GM21526 (cell line): ENCODE results near the gene TOR4A.
"Not testable (repeated sequence)": the region's sequence is repeated elsewhere in the genome, so short reads cannot be mapped to it uniquely, and the experiment has no call there.

Source experiments
- ATAC-seq: cut with Tn5 transposase; IDR thresholded peaks from one replicate; pipeline ENCODE4 v1.9.1; 2021; ENCODE audit warnings: moderate library complexity; ENCODE audit not compliant: unreplicated experiment, low FRiP score

The TOR4A gene

DNA sequence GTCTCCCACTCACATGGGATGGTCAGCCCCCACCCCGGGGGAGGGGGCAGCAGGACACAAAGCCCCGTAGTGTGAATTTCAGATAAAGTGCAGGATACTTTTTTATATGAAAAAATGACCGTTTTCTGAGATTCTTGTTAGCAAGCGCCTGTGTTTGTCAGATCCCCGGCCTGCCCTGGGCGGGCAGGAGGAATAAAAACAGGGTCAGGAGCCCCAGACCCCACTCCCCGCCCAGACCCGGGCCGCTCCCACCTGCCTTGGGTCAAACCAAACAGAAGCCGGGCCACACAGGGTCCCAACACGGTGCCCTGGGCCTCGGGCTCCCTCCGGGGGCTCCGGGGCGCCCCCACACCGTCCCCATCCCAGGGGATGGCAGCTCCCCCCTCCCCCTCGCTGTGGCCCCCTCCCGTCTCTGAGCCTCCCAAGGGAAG, 38.1 kb downstream of the TOR4A start:
- no peak for ATAC-seq

DNA sequence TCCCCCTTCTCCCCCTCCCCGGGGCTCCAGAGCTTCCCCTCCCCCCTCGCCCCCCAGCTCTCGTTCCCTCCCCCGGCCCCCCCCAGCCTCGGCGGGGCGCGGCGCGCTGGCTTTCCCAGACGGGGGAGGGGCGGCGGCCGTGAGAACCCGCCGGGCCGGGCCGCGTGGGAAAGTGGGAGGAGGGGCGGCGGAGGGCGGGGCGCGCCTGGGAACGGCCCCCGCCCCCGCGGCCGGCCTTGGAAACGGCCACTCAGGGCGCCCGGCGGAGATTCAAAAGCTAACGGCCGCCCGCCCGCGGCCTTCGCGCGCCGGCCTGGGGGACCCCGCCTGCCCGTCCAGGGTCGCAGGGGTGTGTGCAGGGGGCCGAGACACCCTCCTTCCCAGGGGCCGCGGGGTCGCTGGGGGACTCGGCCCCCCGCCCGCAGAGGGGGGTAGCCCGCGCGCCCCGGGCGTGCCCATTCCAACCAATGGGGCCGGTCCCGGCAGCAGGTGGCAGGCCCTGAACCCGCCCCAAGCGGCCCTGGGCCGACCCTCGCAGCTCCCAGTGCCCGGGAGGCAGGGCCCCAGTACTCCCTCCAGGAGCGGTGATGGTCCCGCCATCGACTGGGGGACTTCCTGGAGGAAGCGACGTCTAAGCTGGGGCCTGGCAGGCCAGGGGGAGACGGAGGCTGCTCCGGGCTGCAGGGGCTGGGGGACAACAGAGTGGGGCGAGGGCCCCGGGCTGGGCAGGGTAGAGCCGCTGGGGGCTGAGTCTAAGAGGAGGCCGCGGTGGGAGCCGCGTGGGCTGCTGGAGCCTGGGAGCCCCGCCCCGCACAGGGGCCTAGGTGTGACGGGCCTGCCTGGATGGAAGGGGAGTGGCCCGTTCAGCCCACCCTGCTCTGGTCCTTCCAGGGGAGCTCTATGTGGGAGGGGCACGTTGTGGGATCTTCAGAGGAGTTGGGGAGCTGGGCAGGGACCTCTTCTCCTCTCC, 38.8 kb downstream of the TOR4A start:
- ATAC-seq: no peak

DNA sequence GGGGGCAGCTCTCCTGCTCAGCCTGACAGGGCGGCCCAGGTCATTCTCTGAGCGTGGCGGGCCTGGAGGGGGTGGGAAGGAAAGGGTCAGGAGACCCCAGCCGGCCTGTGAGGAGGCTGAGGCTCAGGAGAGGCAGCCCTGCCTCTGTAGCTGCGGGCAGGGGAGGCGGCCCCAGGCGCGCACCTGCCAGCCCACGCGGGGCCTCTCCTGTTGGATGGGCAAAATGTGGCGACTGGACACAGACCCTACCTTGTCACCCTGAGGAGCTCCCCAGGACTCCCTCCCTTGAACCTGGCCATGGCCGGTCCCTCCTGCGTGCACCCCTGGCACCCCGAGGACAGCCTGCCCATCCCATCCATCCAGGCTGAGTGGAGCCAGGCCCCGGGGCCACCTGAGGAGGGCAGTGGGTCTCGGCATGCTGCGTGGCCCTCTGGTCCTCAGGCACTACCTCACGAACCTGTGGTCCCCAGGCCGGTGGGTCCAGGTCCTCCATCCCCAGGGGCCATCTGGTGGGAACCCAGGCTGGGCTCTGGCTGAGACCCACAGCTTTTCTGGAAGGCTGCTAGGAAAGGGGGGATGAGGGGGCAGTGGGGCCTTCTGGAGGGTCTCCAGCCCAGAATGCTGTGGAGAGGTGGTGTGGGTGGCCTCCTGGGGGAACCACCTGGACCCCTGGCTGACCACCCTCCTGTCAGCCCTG, 39.6 kb downstream of the TOR4A start:
- ATAC-seq: no peak

DNA sequence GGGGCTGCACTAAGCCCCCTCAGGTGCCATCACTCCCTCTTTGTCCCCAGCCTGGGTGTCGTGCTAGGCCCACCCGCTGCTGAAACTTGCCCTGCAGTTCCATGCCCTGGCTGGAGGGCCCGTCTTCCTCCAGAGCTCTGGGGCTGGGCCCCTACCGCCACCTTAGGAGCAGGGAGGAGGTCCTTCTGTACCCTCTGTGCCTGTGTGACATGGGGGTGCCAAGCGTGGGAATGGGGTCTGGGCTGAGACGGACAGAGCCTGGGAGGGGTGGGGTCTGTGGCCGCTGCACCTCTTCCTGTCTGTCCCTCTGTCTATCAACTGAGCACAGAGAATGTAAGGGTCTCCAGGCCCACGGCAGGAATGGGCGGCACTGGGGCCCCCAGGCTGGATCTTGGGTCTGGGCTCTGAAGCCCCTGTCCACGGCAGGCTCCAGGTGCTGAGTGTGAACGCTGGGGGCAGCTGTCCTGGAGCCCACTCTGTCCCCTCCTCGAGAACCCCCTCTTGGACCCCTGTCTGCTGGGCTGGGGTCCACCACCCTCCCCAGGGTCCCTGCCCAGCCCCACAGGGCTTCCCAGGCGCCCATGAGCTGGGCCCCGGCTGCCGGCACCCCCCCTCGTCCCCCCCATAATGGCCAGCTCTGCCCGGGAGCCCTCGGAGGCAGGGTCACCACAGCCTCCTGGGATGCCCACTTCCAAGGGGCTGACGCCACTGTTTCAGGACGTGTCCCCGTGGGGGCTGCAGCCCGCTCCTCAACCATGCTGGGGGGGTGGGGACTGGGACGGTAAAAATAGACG, 40.4 kb downstream of the TOR4A start:
- ATAC-seq: no peak

DNA sequence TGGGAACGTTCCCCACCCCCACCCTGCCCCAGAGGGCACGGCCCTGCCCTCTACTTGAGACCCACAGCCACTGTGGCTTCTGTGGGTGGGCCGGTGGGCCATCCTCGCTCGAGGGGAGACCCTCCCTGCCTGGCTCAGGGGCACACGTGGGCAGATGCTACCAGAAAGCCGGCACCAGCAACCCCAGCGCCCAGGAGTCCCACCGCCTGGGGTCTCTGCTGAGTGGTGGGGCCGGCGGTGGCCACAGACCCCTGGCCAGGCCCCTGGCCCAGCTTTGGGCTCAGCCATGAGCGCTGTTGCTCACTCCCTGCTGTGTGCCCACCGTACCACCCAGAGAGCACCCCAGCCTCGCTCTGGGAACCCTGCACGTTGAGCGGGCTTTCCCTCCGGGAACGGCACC, 41.1 kb downstream of the TOR4A start:
- no peak for ATAC-seq

DNA sequence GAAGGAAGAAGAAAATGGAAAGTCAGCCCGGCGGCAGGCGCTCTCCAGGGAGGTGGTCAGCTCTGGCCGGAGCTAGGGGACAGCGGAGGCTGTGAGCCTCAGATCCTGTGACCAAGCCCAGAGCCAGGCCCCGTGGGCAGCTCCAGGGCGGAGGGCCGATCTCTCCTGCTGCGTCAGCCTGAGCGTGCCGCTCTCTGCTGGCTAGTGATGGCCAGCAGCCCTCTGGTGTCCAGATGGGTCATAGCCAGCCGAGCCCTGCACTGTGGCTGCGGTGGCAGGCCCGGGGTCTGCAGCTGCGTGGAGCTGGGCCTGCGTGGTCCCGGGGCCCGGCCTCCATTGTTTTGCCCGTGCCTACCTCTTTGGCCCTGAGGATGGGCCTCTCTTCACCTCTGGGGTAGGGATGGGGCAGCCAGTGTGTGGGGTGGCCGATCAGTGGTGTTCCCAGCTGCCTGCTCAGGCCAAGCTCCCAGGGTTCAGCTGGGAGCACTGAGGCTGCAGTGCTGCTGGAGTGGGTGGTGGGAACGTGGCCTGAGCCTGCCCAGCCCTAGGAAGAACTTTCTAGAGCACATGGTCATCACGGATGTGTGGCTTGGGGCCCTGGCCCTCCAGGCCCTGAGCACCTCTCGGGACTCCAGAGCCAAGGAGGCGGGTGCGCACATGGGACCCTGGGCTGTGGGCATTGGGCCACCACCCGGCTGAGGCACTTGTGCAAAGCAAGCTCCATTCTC, 41.6 kb downstream of the TOR4A start:
- ATAC-seq: no peak

DNA sequence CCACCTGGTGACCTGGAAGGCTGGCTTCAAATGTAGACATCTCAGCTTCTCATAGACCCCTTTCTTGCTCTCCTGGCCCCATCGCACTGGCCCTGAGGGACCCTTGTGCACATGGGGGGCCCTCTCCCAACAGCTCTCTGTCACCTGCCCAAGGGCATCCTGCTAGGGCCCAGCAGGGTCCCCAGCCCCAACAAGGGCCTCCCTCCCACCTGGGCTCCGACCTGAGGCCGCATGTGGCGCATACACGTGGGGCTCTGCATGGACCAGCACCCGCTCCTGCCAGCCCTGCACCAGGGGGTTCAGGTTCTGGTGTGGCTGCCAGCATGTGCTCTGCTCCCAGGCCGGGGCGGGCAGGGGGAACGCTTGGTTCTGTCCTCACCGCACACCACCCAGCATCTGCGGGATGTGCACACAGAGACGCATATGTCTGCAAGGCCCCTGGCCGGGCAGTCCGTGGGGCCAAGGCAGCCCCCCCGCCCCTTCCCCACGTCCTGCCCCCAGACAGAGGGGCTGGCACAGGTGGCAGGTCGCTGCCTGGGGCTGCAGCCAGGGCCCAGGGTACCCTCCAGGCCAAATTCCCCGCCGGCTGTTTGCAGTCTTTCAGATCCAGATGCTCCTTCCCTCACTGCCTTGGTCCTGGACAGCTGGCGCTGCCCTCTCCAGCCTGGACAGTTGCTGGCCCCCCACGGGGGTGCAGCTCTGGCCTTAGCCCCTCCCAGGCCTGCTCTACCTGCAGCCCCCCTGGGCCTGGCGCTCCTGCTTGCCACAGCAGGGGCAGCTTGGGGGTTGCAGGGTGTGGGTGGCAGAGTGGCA, 42.4 kb downstream of the TOR4A start:
- ATAC-seq: no peak

DNA sequence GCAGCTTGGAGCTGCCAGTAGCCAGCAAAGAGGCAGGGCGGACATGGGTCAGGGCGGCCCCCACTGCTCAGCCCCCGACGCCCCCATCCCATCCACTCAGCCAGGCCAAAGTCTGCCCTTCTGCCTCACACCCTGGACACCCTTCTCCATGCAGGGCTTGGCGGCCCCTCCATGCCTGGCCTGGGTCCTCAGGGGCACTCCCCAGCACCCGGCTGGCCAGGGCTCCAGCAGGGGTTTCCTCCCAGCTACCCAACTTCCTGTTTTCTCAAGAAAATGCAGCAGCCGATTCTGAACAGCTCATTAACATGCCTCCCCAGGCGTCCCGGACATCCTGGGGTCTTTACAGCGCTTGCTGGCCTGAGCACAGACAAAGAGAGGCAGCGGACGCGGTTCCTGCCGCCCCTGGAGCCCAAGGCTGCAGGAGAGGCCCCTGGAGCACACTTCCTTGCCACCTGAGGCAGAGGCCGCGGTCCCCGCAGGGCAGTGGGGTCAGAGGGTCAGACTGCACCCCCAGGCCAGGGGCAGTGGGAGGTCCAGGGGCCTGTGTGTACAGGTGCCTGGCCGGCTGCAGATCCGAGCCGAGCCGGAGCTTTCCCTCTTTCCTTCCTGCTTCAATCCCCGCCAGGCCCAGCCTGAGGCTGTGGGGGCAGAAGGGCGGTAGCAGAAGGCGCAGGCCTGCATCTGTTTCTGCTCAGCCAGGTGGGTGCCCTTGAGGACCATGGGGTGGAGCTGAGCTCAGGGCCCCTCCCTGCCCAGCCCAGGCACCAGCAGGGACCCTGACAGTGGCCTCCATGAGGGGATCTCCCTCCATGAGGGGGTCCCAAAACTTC, 43.2 kb downstream of the TOR4A start:
- ATAC-seq: no peak

DNA sequence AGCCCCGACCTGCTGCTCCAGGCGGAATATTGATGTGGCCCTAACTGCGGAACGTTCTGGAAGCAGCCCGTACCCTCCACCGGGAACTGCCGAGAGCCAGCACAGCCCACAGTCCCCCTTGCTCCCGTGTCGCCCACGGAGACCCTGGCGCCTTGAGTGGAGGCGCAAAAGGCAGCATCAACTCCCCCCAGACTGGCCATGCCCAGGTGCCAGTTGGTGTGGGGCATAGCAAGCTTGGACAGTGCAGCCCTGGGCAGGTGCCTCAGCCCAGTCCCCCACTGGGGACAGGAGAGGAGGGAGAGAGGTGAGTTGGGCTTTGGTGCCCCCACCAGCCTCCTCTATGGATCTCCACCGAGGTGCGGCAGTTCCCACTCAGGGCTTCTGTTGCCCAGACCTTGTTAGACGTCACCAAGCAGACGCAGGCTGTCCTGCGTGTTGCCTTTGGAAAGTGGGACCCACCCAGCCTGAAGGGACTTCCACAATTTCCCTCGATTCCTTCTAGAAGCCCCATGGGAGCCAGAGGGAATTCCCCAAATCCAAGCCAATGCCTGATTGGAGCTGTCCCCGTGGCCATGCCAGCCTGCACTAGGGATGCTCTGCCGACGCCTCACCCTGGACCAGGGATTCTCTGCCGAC, 44.3 kb downstream of the TOR4A start:
- ATAC-seq: no peak

DNA sequence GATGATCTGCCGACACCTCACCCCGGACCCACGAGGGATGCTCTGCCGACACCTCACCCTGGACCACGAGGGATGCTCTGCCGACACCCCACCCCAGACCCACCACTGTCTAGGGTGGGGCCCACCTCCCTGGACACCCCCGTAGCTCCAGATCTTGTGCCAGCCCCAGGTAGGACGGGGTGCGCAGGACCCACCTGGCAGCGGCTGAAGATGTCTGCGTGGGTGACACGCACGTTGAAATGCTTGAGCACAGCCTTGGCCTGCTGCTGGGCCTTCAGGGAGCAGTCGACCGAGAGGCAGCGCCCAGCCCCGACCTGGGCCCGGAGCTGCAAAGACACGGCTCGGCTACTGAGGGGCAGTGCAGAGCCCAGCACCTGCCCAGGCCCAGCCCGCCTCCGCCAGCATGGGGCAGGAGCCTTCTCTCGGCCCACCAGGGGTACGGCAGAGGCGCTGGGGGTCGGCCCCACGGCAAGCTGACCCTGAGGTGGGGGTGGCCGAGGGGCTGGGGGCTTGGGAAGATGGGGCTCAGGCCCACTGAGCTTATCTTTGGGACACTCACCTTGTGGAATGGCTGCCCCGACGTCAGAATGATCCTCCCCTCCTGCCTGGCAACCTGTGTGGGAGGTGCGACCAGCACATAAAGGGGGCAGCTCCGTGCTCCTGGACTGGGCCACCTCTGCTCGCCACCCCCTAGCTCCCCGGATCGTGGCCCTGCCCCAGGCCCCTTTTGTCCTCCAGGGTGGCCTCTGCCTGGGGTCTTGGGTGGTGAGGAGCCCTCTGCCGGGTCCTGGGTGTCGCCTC, 46.2 kb downstream of the TOR4A start:
- no peak for ATAC-seq

DNA sequence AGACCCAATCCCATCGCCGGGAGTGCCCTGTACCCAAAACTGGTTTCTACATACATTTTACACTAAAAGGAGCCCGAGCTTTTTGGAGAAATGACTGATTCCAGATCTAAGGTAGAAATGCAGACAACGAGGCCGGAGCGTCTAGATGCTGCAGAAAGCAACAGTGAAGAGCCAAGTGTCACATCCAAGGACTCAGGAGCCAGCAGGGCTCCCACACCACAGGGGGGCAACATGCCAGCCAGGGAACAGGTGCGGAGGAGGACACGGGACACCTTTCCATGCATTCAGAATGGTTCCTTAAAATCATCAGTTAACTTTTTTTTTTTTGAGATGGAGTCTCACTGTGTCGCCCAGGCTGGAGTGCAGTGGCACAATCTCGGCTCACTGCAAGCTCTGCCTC, 47.6 kb downstream of the TOR4A start:
- ATAC-seq: no peak

DNA sequence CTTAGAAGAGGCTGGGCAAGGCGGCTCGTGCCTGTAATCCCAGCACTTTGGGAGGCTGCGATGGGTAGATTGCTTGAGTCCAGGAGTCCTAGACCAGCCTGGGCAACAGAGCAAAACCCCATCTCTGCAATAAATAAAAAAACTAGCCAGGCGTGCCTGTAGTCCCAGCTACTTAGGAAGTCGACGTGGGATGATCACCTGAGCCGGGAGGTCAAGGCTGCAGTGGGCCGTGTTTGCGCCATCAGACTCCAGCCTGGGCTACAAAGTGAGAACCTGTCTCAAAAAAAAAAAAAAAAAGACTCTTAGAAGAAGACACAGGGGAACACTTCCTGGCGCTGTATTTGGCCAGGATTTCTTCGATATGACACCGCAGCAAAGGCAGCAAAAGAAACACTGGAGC, 48.3 kb downstream of the TOR4A start:
- ATAC-seq: no peak

DNA sequence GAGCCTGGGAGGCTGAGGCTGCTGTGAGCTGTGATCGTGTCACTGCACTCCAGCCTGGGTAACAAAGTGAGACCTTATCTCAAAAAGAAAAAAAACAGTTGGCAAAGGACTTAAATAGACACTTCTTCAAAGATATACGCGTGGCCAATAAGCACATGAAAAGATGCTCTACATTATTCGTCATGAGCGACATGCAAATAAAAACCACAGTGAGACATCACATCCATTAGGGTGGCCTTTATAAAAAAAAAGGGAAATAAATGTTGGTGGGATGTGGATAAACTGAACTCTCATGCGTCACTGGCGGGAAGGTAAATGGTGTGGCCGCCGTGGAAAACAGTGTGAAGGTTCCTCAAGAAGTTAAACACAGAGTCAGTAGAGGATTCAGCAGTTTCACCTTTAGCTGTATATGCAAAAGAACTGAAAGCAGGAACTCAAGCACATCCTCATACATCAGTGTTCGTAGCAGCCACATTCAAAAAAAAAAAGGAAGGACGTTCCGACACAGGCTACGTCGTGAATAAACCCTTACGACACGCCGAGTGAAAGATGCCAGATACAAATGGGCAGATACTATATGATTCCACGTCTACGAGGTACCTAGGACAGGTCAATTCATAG, 49.0 kb downstream of the TOR4A start:
- no peak for ATAC-seq

DNA sequence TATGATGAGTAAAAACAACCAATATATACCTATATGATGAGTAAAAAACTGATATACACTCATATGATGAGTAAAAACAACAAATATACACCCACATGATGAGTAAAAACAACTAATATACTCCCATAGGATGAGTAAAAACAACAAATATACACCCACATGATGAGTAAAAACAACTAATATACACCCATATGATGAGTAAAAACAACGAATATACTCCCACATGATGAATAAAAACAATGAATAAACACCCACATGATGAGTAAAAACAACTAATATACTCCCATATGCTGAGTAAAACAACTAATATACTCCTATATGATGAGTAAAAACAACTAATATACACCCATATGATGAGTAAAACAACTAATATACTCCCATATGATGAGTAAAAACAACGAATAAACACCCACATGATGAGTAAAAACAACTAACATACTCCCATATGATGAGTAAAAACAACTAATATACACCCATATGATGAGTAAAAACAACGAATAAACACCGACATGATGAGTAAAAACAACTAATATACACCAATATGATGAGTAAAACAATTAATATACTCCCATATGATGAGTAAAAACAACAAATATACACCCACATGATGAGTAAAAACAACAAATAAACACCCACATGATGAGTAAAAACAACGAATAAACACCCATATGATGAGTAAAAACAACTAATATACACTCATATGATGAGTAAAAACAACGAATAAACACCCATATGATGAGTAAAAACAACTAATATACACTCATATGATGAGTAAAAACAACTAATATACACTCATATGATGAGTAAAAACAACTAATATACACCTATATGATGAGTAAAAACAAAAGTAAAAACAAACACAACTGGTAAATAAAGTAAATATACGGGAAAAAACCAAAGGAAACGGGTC, 50.4 kb downstream of the TOR4A start:
- ATAC-seq: not testable (repeated sequence)

DNA sequence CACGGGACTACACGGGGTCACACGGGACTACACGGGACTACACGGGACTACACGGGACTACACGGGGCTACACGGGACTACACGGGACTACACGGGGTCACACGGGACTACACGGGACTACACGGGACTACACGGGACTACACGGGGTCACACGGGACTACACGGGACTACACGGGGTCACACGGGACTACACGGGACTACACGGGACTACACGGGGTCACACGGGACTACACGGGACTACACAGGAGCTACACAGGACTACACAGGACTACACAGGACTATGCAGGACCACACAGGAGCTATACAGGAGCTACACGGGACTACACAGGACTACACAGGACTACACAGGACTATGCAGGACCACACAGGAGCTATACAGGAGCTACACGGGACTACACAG, 52.1 kb downstream of the TOR4A start:
- not testable (repeated sequence) for ATAC-seq

DNA sequence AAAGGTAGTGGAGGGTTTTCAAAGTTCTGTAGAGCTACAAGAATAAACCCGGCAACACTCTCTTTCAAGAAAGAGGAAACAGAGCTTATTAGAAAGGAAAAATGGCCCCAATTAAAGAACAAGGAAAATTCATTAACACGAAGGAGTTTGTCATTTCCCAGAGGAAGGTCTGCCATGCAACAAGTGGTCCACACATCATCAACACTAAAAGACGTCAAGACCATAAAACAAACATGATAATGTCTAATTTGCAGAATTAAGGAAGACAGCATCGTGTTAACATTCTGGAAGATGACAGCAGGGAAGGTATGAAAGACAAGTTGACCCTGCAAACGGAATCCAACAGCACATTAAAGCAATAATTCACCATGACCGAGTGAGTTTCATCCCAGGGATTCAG, 53.2 kb downstream of the TOR4A start:
- no peak for ATAC-seq
